HFF-Myc (cell line): ENCODE measurements around the gene TGFBR3L.

Experiments used
- DNase-seq: peaks from one replicate; pipeline ENCODE4 v3.0.0-alpha.2; 2011; ENCODE audit warnings: low read depth; ENCODE audit errors: extremely low read depth
- H3K4me3 ChIP-seq: replicated peaks from 2 replicates; pipeline ENCODE4 v1.5.1; 2011; ENCODE audit warnings: low read depth, mild to moderate bottlenecking, control low read depth, low read length
- CTCF ChIP-seq: IDR thresholded peaks from 2 replicates; pipeline ENCODE4 v1.5.1; 2012; ENCODE audit warnings: mild to moderate bottlenecking, low read depth, low read length, control low read depth; ENCODE audit errors: missing control alignments

TGFBR3L gene

GRCh38 chr19:7869453-7869909 is 45.1 kb upstream of the TGFBR3L start:
- H3K4me3 ChIP-seq = peak overlapping the region; percentile 23
- DNase-seq = no peak
- TF ChIP-seq CTCF = no peak

GRCh38 chr19:7869910-7870511 is 44.6 kb upstream of the TGFBR3L start:
- H3K4me3 ChIP-seq = peak overlapping the region; percentile 23; the same call in 1 of the 2 replicates
- TF ChIP-seq CTCF = no peak
- no peak for DNase-seq

GRCh38 chr19:7870571-7871436 is 43.8 kb upstream of the TGFBR3L start:
- DNase-seq = no peak
- TF ChIP-seq CTCF = no peak
- H3K4me3 ChIP-seq = no peak overlapping the region

GRCh38 chr19:7871437-7872305 is 43.0 kb upstream of the TGFBR3L start:
- DNase-seq = peak; percentile 59
- TF ChIP-seq CTCF = no peak
- H3K4me3 ChIP-seq = 0 out of 2 replicates have a peak overlapping the region, but pooled peaks have one; percentile 15

- DNase-seq = no peak
- TF ChIP-seq CTCF = no peak
- no peak overlapping the region for H3K4me3 ChIP-seq
Measured at GRCh38 chr19:7872306-7873204, 42.1 kb upstream of the TGFBR3L start.
